Lower leg skin (tissue), 3 donors: ENCODE data around the gene SLC26A2.

Source experiments
- CTCF ChIP-seq, 3 donors: fragments of 450-650 bp; IDR thresholded peaks; one replicate each; pipeline ENCODE4 v1.5.1; 2016; ENCODE audit warnings: antibody characterized with exemption in 3 of 3, mild to moderate bottlenecking in 3 of 3, moderate library complexity in 2 of 3
- POLR2A ChIP-seq, 2 donors: fragments of 450-650 bp; IDR thresholded peaks; one replicate each; pipeline ENCODE4 v1.6.1; 2016 to 2017; ENCODE audit warnings: antibody characterized with exemption in 2 of 2, mild to moderate bottlenecking in 1 of 2, moderate library complexity in 1 of 2

- TF ChIP-seq CTCF (IDR thresholded peaks at IDR 0.05) = no peak
- no peak for TF ChIP-seq POLR2A (IDR thresholded peaks at IDR 0.05)
These were observed 1.4 kb downstream of the SLC26A2 start for GRCh38 chr5:149961957-149962409.
